Activated B cell treated with CpG ODN at 0.5 μM for 24 hours (primary cell): Measurements from ENCODE around the gene TMEM263. TPM values are rescaled to one million over a fixed set of nuclear protein-coding genes. Genes with fewer than 3 reads are reported as not detected.

Experiments
- ATAC-seq: fragments of 200-7000 bp; cut with Tn5 transposase; one replicate; pipeline ENCODE4 v1.10.0; 2021; ENCODE audit warnings: low read depth, mild to moderate bottlenecking, moderate library complexity
- CTCF ChIA-PET: fragments of 350-600 bp; sonication (Branson Sonifier 250); formaldehyde crosslinking; loops from one replicate; lab custom pipeline; 2021; ENCODE audit warnings: antibody characterized with exemption; lab: Charles Lee
- POLR2A ChIA-PET: fragments of 350-600 bp; sonication (Branson Sonifier 250); formaldehyde crosslinking; loops from one replicate; lab custom pipeline; 2021; ENCODE audit warnings: antibody characterized with exemption; lab: Charles Lee
- DNase-seq: peaks from one replicate; pipeline ENCODE4 v3.0.0; 2022
- H3K27ac Mint-ChIP-seq: one replicate; pipeline ENCODE4 v1.8.0; 2020; ENCODE audit warnings: mixed read lengths
- H3K27me3 Mint-ChIP-seq: one replicate; pipeline ENCODE4 v1.8.0; 2021; ENCODE audit warnings: mixed read lengths
- H3K36me3 Mint-ChIP-seq: one replicate; pipeline ENCODE4 v1.8.0; 2021; ENCODE audit warnings: low read depth, mixed read lengths
- H3K4me1 Mint-ChIP-seq: one replicate; pipeline ENCODE4 v1.8.0; 2021; ENCODE audit warnings: mixed read lengths
- H3K4me3 Mint-ChIP-seq: one replicate; pipeline ENCODE4 v1.8.0; 2020; ENCODE audit warnings: mild to moderate bottlenecking, mixed read lengths
- H3K9me3 Mint-ChIP-seq: one replicate; pipeline ENCODE4 v1.8.0; 2020; ENCODE audit warnings: mixed read lengths
- CTCF ChIP-seq: fragments of 200-600 bp; IDR thresholded peaks from one replicate; pipeline ENCODE4 v1.8.0; 2022; ENCODE audit warnings: antibody characterized with exemption, mild to moderate bottlenecking
- intact Hi-C: fragments of 100-400 bp; cut with micrococcal nuclease; formaldehyde crosslinking; loops from one replicate; pipeline ENCODE4 v1.15.1; 2024
- total RNA-seq: library from RNA; stranded (reverse); gene quantifications from 2 replicates; pipeline ENCODE4 v1.2.3, GENCODE V29; 2022

TMEM263 gene
- total RNA-seq, 1 donor from 2014 or later, result 15.1 TPM

GRCh38 chr12:106962286-106962685, 6.6 kb downstream of the TMEM263 start:
- POLR2A ChIA-PET, result no interaction called here

GRCh38 chr12:106964526-106964925, 8.8 kb downstream of the TMEM263 start:
- H3K27ac Mint-ChIP-seq, result no peak overlapping the region
- peaks cover 43% of the 10 kb centered on the region for H3K36me3 Mint-ChIP-seq
- no peaks in the 10 kb centered on the region for H3K9me3 Mint-ChIP-seq
- POLR2A ChIA-PET, result no interaction called here
- peaks cover 2% of the 10 kb centered on the region for H3K4me1 Mint-ChIP-seq
- ATAC-seq (no peak), DNase-seq (no peak)
- TF ChIP-seq CTCF, result no peak
- intact Hi-C loops, result no loop called here
- no peak overlapping the region for H3K4me3 Mint-ChIP-seq
- CTCF ChIA-PET, result no interaction called here
- H3K27me3 Mint-ChIP-seq, result no peaks in the 10 kb centered on the region

More at GRCh38 chr12:106962286-106962685, 6.6 kb downstream of the TMEM263 start:
- ATAC-seq (no peak), DNase-seq (no peak)
- no peak overlapping the region for H3K27ac Mint-ChIP-seq
- CTCF ChIA-PET, result no interaction called here
- H3K9me3 Mint-ChIP-seq, result no peaks in the 10 kb centered on the region
- peaks cover 32% of the 10 kb centered on the region for H3K36me3 Mint-ChIP-seq
- peaks cover 10% of the 10 kb centered on the region for H3K4me1 Mint-ChIP-seq
- no peaks in the 10 kb centered on the region for H3K27me3 Mint-ChIP-seq
- no peak overlapping the region for H3K4me3 Mint-ChIP-seq
- intact Hi-C loops, result no loop called here
- TF ChIP-seq CTCF, result no peak

- POLR2A ChIA-PET, result no interaction called here
- H3K27me3 Mint-ChIP-seq, result no peaks in the 10 kb centered on the region
- no peak overlapping the region for H3K4me3 Mint-ChIP-seq
- no peak overlapping the region for H3K27ac Mint-ChIP-seq
- H3K36me3 Mint-ChIP-seq, result peaks cover 35% of the 10 kb centered on the region
- TF ChIP-seq CTCF, result no peak
- CTCF ChIA-PET, result no interaction called here
- peaks cover 16% of the 10 kb centered on the region for H3K4me1 Mint-ChIP-seq
- intact Hi-C loops, result no loop called here
- no peaks in the 10 kb centered on the region for H3K9me3 Mint-ChIP-seq
- ATAC-seq, result no peak
- no peak for DNase-seq
Measured at GRCh38 chr12:106971065-106971464, 15.4 kb downstream of the TMEM263 start.

GRCh38 chr12:106973545-106973944, 17.8 kb downstream of the TMEM263 start:
- intact Hi-C loops, result loop anchor here (2.0 kb wide), 1 partner anchor 17 kb away; no protein-coding TSS in a partner anchor
- ATAC-seq, result no peak
- POLR2A ChIA-PET, result interaction anchor here (0.7 to 1.2 kb wide), 2 partner anchors 11 to 18 kb away, joined by 4 to 9 read pairs; partner anchors contain the start of gene TMEM263
- no peak for DNase-seq
- no peak for TF ChIP-seq CTCF
- Mint-ChIP-seq H3K27me3 (no peaks in the 10 kb centered on the region), H3K27ac (no peak overlapping the region), H3K4me3 (no peak overlapping the region), H3K4me1 (peaks cover 16% of the 10 kb centered on the region), H3K36me3 (peaks cover 22% of the 10 kb centered on the region), H3K9me3 (no peaks in the 10 kb centered on the region)
- CTCF ChIA-PET, result no interaction called here

GRCh38 chr12:106974511-106974910, 18.8 kb downstream of the TMEM263 start:
- peak; percentile 47 for ATAC-seq
- H3K4me1 Mint-ChIP-seq, result peaks cover 16% of the 10 kb centered on the region
- ChIA-PET POLR2A (interaction anchor here (1.2 kb wide), 1 partner anchor 19 kb away, joined by 4 read pairs; the partner anchor contains the start of gene TMEM263), CTCF (no interaction called here)
- no peak overlapping the region for H3K27ac Mint-ChIP-seq
- no peaks in the 10 kb centered on the region for H3K27me3 Mint-ChIP-seq
- no peak overlapping the region for H3K4me3 Mint-ChIP-seq
- intact Hi-C loops, result no loop called here
- no peaks in the 10 kb centered on the region for H3K9me3 Mint-ChIP-seq
- TF ChIP-seq CTCF, result no peak
- peaks cover 19% of the 10 kb centered on the region for H3K36me3 Mint-ChIP-seq
- DNase-seq, result no peak
